Neuronal stem cell (in vitro differentiated cells): ENCODE results near the gene FIBP.
A peak's percentile ranks its signal among the peaks of the same experiment; 100 is the strongest.
"Not testable (repeated sequence)": the region's sequence is repeated elsewhere in the genome, so short reads cannot be mapped to it uniquely, and the experiment has no call there.

Experiments used
- DNase-seq: peaks from one replicate; pipeline ENCODE4 v3.0.0-alpha.2; 2013; ENCODE audit warnings: low spot score
- H2AFZ ChIP-seq: one replicate; pipeline ENCODE4 v1.6.1; 2013; ENCODE audit warnings: mild to moderate bottlenecking, low read length, inconsistent platforms
- H2AK5ac ChIP-seq: 2 replicates; pipeline ENCODE4 v1.6.1; 2013; ENCODE audit warnings: low read depth, mild to moderate bottlenecking, inconsistent platforms, low read length, moderate library complexity, mixed read lengths
- H2BK120ac ChIP-seq: 2 replicates; pipeline ENCODE4 v1.6.1; 2013; ENCODE audit warnings: low read depth, mild to moderate bottlenecking, inconsistent platforms, low read length, moderate library complexity, mixed read lengths
- H2BK12ac ChIP-seq: one replicate; pipeline ENCODE4 v1.6.1; 2013; ENCODE audit warnings: low read length, inconsistent platforms
- H2BK15ac ChIP-seq: 2 replicates; pipeline ENCODE4 v1.6.1; 2013; ENCODE audit warnings: mild to moderate bottlenecking, low read length, inconsistent platforms, mixed read lengths
- H2BK5ac ChIP-seq: one replicate; pipeline ENCODE4 v1.6.1; 2013; ENCODE audit warnings: inconsistent platforms, mild to moderate bottlenecking, low read length, moderate library complexity
- H3K14ac ChIP-seq: one replicate; pipeline ENCODE4 v1.6.1; 2013; ENCODE audit warnings: low read length, inconsistent platforms
- H3K18ac ChIP-seq: 2 replicates; pipeline ENCODE4 v1.6.1; 2013; ENCODE audit warnings: low read length, inconsistent platforms
- H3K23ac ChIP-seq: 2 replicates; pipeline ENCODE4 v1.6.1; 2013; ENCODE audit warnings: low read depth, mild to moderate bottlenecking, mixed read lengths, low read length, inconsistent platforms; ENCODE audit not compliant: poor library complexity
- H3K27ac ChIP-seq: replicated peaks from 3 replicates; pipeline ENCODE4 v1.5.1; 2013; ENCODE audit warnings: low read length, inconsistent platforms
- H3K27me3 ChIP-seq, 3 experiments: 2 replicates each; pipeline ENCODE4 v1.6.1; 2013; ENCODE audit warnings: low read length in 3 of 3, mild to moderate bottlenecking in 2 of 3, inconsistent platforms in 1 of 3, low read depth in 1 of 3, mixed read lengths in 1 of 3, moderate library complexity in 1 of 3; ENCODE audit not compliant: control insufficient read depth in 3 of 3, insufficient read depth in 3 of 3
- H3K36me3 ChIP-seq, 2 donors: replicated peaks in 1 of 2; 2 replicates each; pipeline ENCODE4 v1.6.1; 2013; ENCODE audit warnings: low read length in 2 of 2; ENCODE audit not compliant: control insufficient read depth in 2 of 2, insufficient read depth in 2 of 2
- H3K4ac ChIP-seq: 2 replicates; pipeline ENCODE4 v1.6.1; 2013; ENCODE audit warnings: inconsistent platforms, mild to moderate bottlenecking, low read length, moderate library complexity
- H3K4me1 ChIP-seq, 2 donors: 1 replicate in 1 of 2; 2 replicates in 1 of 2; pipeline ENCODE4 v1.6.1; 2013; ENCODE audit warnings: low read length in 2 of 2, low read depth in 1 of 2; ENCODE audit not compliant: control insufficient read depth in 2 of 2, insufficient read depth in 1 of 2
- H3K4me2 ChIP-seq: one replicate; pipeline ENCODE4 v1.6.1; 2013; ENCODE audit warnings: mild to moderate bottlenecking, low read length, inconsistent platforms; ENCODE audit not compliant: insufficient read depth, poor library complexity, severe bottlenecking
- H3K4me3 ChIP-seq, 2 donors: 2 replicates each; pipeline ENCODE4 v1.5.1; 2013; ENCODE audit warnings: low read length in 2 of 2, mild to moderate bottlenecking in 2 of 2, inconsistent platforms in 1 of 2, moderate library complexity in 1 of 2
- H3K79me1 ChIP-seq: one replicate; pipeline ENCODE4 v1.6.1; 2013; ENCODE audit warnings: low read depth, mild to moderate bottlenecking, inconsistent platforms, low read length, moderate library complexity
- H3K9ac ChIP-seq: one replicate; pipeline ENCODE4 v1.6.1; 2013; ENCODE audit warnings: mild to moderate bottlenecking, low read depth, low read length, inconsistent platforms; ENCODE audit not compliant: poor library complexity
- H3K9me3 ChIP-seq, 2 donors: replicated peaks in 1 of 2; 2 replicates each; pipeline versions ENCODE3 to v1.6.1; 2013; ENCODE audit warnings: low read length in 2 of 2, mild to moderate bottlenecking in 2 of 2, inconsistent platforms in 1 of 2, low read depth in 1 of 2, mixed read lengths in 1 of 2, moderate library complexity in 1 of 2; ENCODE audit not compliant: control insufficient read depth in 2 of 2, insufficient read depth in 1 of 2
- H4K8ac ChIP-seq: one replicate; pipeline ENCODE4 v1.6.1; 2013; ENCODE audit warnings: low read depth, mild to moderate bottlenecking, inconsistent platforms, low read length, moderate library complexity
- H4K91ac ChIP-seq: one replicate; pipeline ENCODE4 v1.6.1; 2013; ENCODE audit warnings: low read length, low read depth, mild to moderate bottlenecking, inconsistent platforms; ENCODE audit not compliant: poor library complexity
- WGBS, 2 donors: extraction: QIAGEN DNeasy Blood & Tissue Kit; methylation state at CpG; one replicate each; pipeline ENCODE4 v1.1.7; 2013; ENCODE audit warnings: missing lambda C conversion rate in 2 of 2, mixed read lengths in 1 of 2; ENCODE audit not compliant: insufficient read length in 2 of 2, insufficient replicate concordance in 1 of 2; ENCODE audit errors: extremely low coverage in 2 of 2; 5-methylcytosine and 5-hydroxymethylcytosine counted together

Gene FIBP

DNA sequence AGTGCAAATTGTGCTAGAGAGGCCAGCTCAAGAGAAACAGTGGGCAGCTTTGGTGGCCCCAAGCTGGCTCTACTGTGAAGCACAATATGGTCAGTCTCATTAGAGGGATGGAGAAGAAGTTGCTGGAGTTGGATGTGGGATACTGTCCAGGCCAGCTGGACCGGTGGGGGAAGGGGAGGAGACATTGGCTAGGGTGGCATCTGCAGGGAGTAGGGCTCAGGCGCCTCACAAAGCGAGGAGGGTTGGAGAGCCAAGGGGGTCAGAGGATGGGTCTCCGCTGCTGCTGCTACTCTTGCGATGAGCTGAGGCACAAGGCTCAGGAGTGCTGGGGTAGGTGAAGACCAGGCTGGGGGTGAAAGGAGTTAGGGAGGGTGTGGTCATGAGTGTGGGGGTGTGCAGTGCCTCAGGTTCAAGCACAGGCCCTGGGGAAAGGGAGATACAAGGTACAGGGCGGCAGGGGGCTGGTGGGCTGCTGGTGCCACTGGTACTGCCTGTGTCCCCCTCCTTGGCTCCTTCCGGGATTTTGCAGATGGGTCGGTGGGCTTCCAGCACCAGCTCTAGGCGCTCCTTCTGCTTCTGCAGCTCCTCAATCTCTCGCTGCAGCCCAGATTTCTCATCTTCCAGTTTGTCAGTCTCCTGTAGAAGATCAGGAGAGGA lies 4.5 kb upstream of the FIBP start:
- H2BK5ac ChIP-seq = no peak overlapping the region
- no peak overlapping the region for H3K4me2 ChIP-seq
- no peak overlapping the region for H2BK12ac ChIP-seq
- no peaks in the 10 kb centered on the region for H3K79me1 ChIP-seq
- H2AK5ac ChIP-seq = peak overlapping the region; percentile 25
- H3K9me3 ChIP-seq = no peaks in the 10 kb centered on the region
- no peak overlapping the region for H3K18ac ChIP-seq
- no peak overlapping the region for H3K27ac ChIP-seq
- peak overlapping the region; percentile 27 for H2BK120ac ChIP-seq
- H3K4ac ChIP-seq = no peak overlapping the region
- H3K9ac ChIP-seq = no peak overlapping the region
- H2BK15ac ChIP-seq = no peak overlapping the region
- H3K23ac ChIP-seq = no peak overlapping the region
- H2AFZ ChIP-seq = no peak overlapping the region
- no peak overlapping the region for H3K4me3 ChIP-seq
- no peaks in the 10 kb centered on the region for H3K36me3 ChIP-seq
- no peak overlapping the region for H4K8ac ChIP-seq
- H4K91ac ChIP-seq = no peak overlapping the region
- no peak for DNase-seq
- peaks cover 19 to 20% of the 10 kb centered on the region in 2 donors for H3K4me1 ChIP-seq
- no peak overlapping the region for H3K14ac ChIP-seq
- WGBS, 2 donors = no CpG with 5 or more reads among the region's 10 CpGs
- peaks cover 0 to 17% (median 0%) of the 10 kb centered on the region in 3 experiments for H3K27me3 ChIP-seq

- Histone ChIP-seq H3K4me1 (peaks cover 24% of the 10 kb centered on the region in 2 donors), H3K4me2 (peak overlapping the region; percentile 100), H3K23ac (peak overlapping the region; percentile 10), H2AFZ (peak overlapping the region; percentile 90), H3K27me3 (peaks cover 0 to 15% (median 0%) of the 10 kb centered on the region in 3 experiments), H3K4me3 (peak overlapping the region; percentile 57 to 86)
- H2BK120ac ChIP-seq, H3K4ac ChIP-seq, H4K91ac ChIP-seq, H3K36me3 ChIP-seq, H3K27ac ChIP-seq, H2BK12ac ChIP-seq, H2BK5ac ChIP-seq, H3K18ac ChIP-seq, H3K9me3 ChIP-seq, DNase-seq, H3K9ac ChIP-seq, H3K79me1 ChIP-seq, H4K8ac ChIP-seq, H2AK5ac ChIP-seq, H2BK15ac ChIP-seq, H3K14ac ChIP-seq: not testable (repeated sequence)
- WGBS, 2 donors = no CpG with 5 or more reads among the region's 5 CpGs
Measured at GRCh38 chr11:65892137-65892540, 3.9 kb upstream of the FIBP start.

GRCh38 chr11:65891219-65892136 lies 3.2 kb upstream of the FIBP start:
- H2AK5ac ChIP-seq = peak overlapping the region; percentile 97
- WGBS, 2 donors = no CpG with 5 or more reads among the region's 57 CpGs

More at GRCh38 chr11:65891219-65892136, 3.2 kb upstream of the FIBP start:
- H2BK5ac ChIP-seq = peak overlapping the region; percentile 89
- H4K8ac ChIP-seq = no peak overlapping the region
- peaks cover 0 to 15% (median 0%) of the 10 kb centered on the region in 3 experiments for H3K27me3 ChIP-seq
- peak overlapping the region; percentile 90 for H2AFZ ChIP-seq
- no peak overlapping the region for H2BK120ac ChIP-seq
- H3K4me1 ChIP-seq = peaks cover 24 to 27% of the 10 kb centered on the region in 2 donors
- peak overlapping the region; percentile 98 for H3K18ac ChIP-seq
- H3K23ac ChIP-seq = peak overlapping the region; percentile 94
- no peaks in the 10 kb centered on the region for H3K9me3 ChIP-seq
- peaks cover 4 to 6% of the 10 kb centered on the region in 2 donors for H3K36me3 ChIP-seq
- H3K4me3 ChIP-seq = peak overlapping the region; percentile 57 to 86
- H3K9ac ChIP-seq = peak overlapping the region; percentile 96
- H4K91ac ChIP-seq = no peak overlapping the region
- peaks cover 3% of the 10 kb centered on the region for H3K79me1 ChIP-seq
- H2BK15ac ChIP-seq = peak overlapping the region; percentile 24
- H2BK12ac ChIP-seq = peak overlapping the region; percentile 36
- no peak overlapping the region for H3K27ac ChIP-seq
- DNase-seq = no peak
- peak overlapping the region; percentile 77 for H3K14ac ChIP-seq
- H3K4ac ChIP-seq = peak overlapping the region; percentile 80
- H3K4me2 ChIP-seq = peak overlapping the region; percentile 100
